ENCODE measurements around the gene DBF4B. TPM values are rescaled to one million over a fixed set of nuclear protein-coding genes. Genes with fewer than 3 reads are reported as not detected.

DBF4B gene
- total RNA-seq, 1 donor from 2014 or later = 17.9 TPM

DNA sequence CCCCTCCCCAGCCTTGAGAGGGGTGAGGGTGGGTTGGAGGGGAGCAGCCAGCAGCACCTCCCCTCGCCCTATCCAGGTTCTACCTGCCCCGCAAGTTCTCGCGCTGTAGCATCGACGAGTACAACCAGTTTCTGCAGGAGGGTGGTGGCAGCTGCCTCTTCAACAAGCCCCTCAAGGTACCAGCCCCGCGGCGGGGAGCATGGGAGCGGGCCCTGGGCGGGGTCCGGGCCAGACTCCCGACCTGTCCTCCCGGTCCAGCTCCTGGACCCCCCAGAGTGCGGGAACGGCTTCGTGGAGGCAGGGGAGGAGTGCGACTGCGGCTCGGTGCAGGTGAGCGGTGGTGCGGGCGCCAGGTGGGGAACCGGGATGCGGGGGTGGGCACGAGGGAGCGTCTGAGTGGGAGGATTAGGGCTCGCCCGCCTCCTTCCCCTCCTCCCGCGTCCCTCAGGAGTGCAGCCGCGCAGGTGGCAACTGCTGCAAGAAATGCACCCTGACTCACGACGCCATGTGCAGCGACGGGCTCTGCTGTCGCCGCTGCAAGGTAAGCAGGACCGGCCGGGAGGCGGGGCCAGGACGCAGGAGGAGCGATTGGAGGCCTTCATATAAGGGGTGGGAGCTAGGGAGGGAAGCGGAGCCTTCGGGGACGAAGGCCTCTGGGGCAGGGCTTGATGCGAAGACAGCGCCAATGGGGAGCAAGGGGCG lies 66.8 kb downstream of the DBF4B start:
- H3K4me3 Mint-ChIP-seq = peak overlapping the region; percentile 78
- no peaks in the 10 kb centered on the region for H3K36me3 Mint-ChIP-seq
- TF ChIP-seq, protein P1, sequence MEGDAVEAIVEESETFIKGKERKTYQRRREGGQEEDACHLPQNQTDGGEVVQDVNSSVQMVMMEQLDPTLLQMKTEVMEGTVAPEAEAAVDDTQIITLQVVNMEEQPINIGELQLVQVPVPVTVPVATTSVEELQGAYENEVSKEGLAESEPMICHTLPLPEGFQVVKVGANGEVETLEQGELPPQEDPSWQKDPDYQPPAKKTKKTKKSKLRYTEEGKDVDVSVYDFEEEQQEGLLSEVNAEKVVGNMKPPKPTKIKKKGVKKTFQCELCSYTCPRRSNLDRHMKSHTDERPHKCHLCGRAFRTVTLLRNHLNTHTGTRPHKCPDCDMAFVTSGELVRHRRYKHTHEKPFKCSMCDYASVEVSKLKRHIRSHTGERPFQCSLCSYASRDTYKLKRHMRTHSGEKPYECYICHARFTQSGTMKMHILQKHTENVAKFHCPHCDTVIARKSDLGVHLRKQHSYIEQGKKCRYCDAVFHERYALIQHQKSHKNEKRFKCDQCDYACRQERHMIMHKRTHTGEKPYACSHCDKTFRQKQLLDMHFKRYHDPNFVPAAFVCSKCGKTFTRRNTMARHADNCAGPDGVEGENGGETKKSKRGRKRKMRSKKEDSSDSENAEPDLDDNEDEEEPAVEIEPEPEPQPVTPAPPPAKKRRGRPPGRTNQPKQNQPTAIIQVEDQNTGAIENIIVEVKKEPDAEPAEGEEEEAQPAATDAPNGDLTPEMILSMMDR (IDR thresholded peaks at IDR 0.05; ENCODE audit: unreplicated experiment) = peak; percentile 55
- H3K27ac Mint-ChIP-seq = peak overlapping the region; percentile 88
- peaks cover 5% of the 10 kb centered on the region for H3K4me1 Mint-ChIP-seq
- peak; percentile 94 to 97 for DNase-seq (ENCODE audit: low spot score in 2 of 2, unreplicated experiment in 2 of 2)
- no peaks in the 10 kb centered on the region for H3K9me3 Mint-ChIP-seq
- peaks cover 11% of the 10 kb centered on the region for H3K27me3 Mint-ChIP-seq (ENCODE audit: low read depth)

DNA sequence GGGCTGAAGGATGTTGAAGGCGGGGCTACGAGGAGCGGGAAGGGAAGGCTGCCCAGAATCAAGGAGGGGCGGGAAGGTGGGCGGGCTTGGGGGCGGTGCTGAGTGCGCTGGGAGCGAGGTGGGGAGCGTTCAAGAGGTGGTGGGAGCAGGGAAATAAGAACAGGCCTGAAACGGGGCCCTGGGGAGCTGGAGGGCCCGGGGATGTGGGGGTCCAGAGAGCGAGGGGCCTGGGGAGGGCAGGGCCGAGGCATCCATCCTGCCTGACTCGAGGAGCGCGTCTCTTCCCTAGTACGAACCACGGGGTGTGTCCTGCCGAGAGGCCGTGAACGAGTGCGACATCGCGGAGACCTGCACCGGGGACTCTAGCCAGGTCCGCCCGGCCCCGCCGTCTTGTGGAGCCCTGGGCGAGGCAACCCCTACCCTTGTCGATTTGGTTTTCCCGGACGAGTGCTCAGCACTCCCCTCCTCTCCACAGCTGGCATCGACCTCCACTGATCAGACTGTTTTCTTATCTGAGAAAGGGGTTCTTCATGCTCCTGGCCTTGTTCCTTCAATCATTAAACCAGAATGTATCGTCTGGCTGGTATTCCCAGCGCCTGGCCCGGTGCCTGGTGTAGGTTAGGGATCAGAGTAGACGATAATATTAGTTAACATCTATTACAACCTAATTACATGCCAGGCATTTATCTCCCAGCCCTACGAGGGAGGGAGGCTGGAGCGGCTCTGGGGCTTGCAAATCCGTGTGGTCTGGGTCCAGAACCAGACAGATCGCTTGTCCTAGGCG lies 67.6 kb downstream of the DBF4B start:
- Mint-ChIP-seq H3K9me3 (no peaks in the 10 kb centered on the region), H3K36me3 (no peaks in the 10 kb centered on the region), H3K27me3 (ENCODE audit: low read depth) (peaks cover 11% of the 10 kb centered on the region), H3K4me3 (peak overlapping the region; percentile 78), H3K4me1 (peaks cover 5% of the 10 kb centered on the region), H3K27ac (peak overlapping the region; percentile 88)
- DNase-seq (ENCODE audit: low spot score in 2 of 2, unreplicated experiment in 2 of 2) = no peak
- TF ChIP-seq, protein P1 (IDR thresholded peaks at IDR 0.05; ENCODE audit: unreplicated experiment) = no peak

DNA sequence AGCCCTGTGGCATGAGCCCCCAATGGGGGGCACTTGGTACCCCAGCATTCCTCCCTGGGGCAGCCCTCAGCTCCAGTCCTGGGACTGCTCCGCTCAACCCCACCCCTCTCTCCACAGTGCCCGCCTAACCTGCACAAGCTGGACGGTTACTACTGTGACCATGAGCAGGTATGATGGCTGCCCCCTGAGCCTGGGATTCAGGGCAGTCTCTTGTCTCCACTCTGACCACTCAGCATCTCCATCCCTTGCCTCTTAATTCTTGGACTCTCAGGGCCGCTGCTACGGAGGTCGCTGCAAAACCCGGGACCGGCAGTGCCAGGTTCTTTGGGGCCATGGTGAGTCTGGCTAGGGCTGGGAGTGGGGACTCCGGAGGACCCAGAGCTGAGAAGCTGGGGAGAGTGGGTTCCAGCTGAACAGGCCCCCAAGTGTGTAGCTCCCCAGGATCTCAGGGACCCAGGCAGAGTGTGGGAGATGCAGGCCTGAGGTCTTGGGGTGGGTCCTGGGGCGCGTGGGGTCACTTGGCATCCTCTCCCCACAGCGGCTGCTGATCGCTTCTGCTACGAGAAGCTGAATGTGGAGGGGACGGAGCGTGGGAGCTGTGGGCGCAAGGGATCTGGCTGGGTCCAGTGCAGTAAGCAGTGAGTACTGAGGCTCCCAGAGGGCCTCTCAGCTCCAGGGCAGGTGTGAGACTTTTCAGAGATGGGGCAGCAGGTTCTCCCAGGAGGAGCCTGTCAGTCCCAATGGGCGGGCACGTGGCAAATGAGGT lies 68.3 kb downstream of the DBF4B start:
- no peak for DNase-seq (ENCODE audit: low spot score in 2 of 2, unreplicated experiment in 2 of 2)
- H3K4me1 Mint-ChIP-seq = peaks cover 7% of the 10 kb centered on the region
- peaks cover 11% of the 10 kb centered on the region for H3K27me3 Mint-ChIP-seq (ENCODE audit: low read depth)
- no peak overlapping the region for H3K27ac Mint-ChIP-seq
- TF ChIP-seq, protein P1 (IDR thresholded peaks at IDR 0.05; ENCODE audit: unreplicated experiment) = no peak
- H3K36me3 Mint-ChIP-seq = no peaks in the 10 kb centered on the region
- H3K4me3 Mint-ChIP-seq = peak overlapping the region; percentile 31
- H3K9me3 Mint-ChIP-seq = no peaks in the 10 kb centered on the region

DNA sequence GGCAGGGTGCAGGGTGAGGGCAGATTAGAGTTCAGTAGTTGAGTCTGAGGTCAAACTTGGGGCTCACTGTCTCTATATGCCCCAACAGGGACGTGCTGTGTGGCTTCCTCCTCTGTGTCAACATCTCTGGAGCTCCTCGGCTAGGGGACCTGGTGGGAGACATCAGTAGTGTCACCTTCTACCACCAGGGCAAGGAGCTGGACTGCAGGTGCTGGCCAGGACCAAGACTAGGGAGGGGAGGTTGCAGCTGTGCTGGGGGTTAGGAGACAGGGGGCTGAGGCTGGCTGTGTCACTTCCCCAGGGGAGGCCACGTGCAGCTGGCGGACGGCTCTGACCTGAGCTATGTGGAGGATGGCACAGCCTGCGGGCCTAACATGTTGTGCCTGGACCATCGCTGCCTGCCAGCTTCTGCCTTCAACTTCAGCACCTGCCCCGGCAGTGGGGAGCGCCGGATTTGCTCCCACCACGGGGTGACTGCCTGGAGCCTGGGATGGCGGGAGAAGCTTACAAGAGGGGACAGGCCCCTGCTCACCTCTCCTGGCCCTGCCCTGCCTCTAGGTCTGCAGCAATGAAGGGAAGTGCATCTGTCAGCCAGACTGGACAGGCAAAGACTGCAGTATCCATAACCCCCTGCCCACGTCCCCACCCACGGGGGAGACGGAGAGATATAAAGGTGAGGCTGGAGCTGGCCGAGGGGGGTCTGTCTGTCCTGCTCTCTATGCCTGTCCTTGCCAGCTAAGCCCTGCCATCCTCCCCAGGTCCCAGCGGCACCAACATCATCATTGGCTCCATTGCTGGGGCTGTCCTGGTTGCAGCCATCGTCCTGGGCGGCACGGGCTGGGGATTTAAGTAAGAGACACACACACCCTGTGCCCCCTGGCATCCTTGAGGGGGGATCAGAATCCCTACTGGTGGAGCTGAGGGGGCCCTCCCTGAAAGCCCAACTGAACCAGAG lies 69.2 kb downstream of the DBF4B start:
- Mint-ChIP-seq H3K4me3 (peak overlapping the region; percentile 31), H3K9me3 (no peaks in the 10 kb centered on the region), H3K36me3 (no peaks in the 10 kb centered on the region), H3K27me3 (ENCODE audit: low read depth) (peaks cover 11% of the 10 kb centered on the region), H3K27ac (no peak overlapping the region), H3K4me1 (peaks cover 13% of the 10 kb centered on the region)
- TF ChIP-seq, protein P1 (IDR thresholded peaks at IDR 0.05; ENCODE audit: unreplicated experiment) = no peak
- no peak for DNase-seq (ENCODE audit: low spot score in 2 of 2, unreplicated experiment in 2 of 2)
